Measurements from ENCODE around the gene SMIM41.

- TF ChIP-seq CTCF (IDR thresholded peaks at IDR 0.05; ENCODE audit: low read depth, low read length, missing input control) (no peak), SP1 (IDR thresholded peaks at IDR 0.05) (peak; percentile 12), ZBTB33 (IDR thresholded peaks at IDR 0.05) (no peak), RAD21 (IDR thresholded peaks at IDR 0.05) (no peak), ATF3 (IDR thresholded peaks at IDR 0.05) (no peak), REST (IDR thresholded peaks at IDR 0.05) (no peak), MAX (IDR thresholded peaks at IDR 0.05) (no peak), EGR1 (IDR thresholded peaks at IDR 0.05; ENCODE audit: low read depth in 2 of 2) (no peak), YY1 (IDR thresholded peaks at IDR 0.05) (peak; percentile 22)
Measured at GRCh38 chr12:52044292-52044983, 35.1 kb upstream of the SMIM41 start.
